Left ventricle myocardium superior (tissue), 1 donor: ENCODE measurements around the gene INSC. TPM values are rescaled to one million over a fixed set of nuclear protein-coding genes. Genes with fewer than 3 reads are reported as not detected.

Experiments used
- total RNA-seq: library from RNA; stranded (reverse); fragmentation: NEBNext Ultra II Directional; extraction: Animal tissue kit (Norgen Biotek cat#: 25700); gene quantifications from one replicate; pipeline ENCODE4 v1.2.1, GENCODE V29; 2021
- donor health status: DM: no; HTN: yes; CAD: no; lungs with severe emphysema.

INSC gene
- total RNA-seq, 1 donor from 2014 or later: 0.40 TPM

Other genes starting within 250 kb of the INSC start
- gene CYP2R1, start 222.7 kb upstream of the INSC start, total RNA-seq: 6.2 TPM
- not detected for gene CALCA, start 142.6 kb upstream of the INSC start, total RNA-seq
- gene CALCB, start 41.3 kb upstream of the INSC start, total RNA-seq: not detected